GM12874 (cell line): ENCODE measurements around the gene TIGIT.

Experiments
- CTCF ChIP-seq: IDR thresholded peaks from 2 replicates; pipeline ENCODE4 v1.5.1; 2011; ENCODE audit warnings: low read depth, mild to moderate bottlenecking, control low read depth, low read length, moderate library complexity; ENCODE audit not compliant: insufficient read depth

The TIGIT gene

DNA sequence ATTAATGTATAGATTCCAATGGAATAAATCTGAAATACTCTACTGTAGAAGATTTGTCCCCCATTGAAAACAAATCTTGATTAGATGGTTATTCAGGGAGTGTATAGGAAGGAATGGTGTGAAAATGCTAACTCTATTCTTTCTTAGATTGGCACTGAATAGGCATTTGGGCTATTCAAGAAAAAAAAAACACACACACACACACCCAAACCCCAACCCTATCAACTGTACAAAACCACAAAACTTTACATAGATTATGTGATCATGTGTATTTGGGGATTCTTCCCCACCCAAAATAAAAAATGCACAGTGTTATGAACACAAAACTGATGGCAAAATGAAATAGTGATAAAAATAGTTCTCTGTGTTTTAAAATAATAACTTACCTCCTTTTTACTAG, 61.8 kb downstream of the TIGIT start:
- no peak for TF ChIP-seq CTCF

DNA sequence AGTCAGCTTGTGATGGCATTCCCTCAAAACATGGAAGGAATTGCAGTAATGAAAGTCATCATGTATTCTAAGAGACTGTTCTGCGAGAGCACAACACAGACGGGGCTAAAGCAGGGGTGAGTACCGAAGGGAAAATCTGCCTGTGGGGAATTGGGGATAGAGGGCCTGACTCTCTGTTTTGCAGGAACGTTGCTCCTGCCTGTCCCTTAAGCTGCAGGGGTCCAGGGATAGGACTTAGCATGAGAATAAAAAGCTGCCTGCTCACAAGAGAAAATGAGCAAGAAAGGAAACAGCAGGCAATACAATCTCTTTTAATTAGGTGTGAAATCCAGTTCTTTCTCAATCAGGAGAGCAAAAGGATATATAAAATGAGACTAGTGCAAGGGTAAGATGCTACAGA, 62.2 kb downstream of the TIGIT start:
- TF ChIP-seq CTCF: no peak

GRCh38 chr3:114356525-114356924, 62.7 kb downstream of the TIGIT start:
- no peak for TF ChIP-seq CTCF
